GM12891 (cell line): Measurements from ENCODE around the gene ATP1A2.

Experiments used
- POLR2A ChIP-seq: IDR thresholded peaks from 2 replicates; pipeline ENCODE4 v1.6.1; 2011; ENCODE audit warnings: low read depth, low read length, control low read depth
- POU2F2 ChIP-seq: IDR thresholded peaks from 2 replicates; pipeline ENCODE4 v1.6.1; 2011; ENCODE audit warnings: low read depth, mild to moderate bottlenecking, control low read depth, low read length, moderate library complexity

GRCh38 chr1:160081261-160081936, 34.2 kb upstream of the ATP1A2 start, which contains the start of gene KCNJ9:
- TF ChIP-seq POLR2A (no peak), POU2F2 (no peak)
